Endothelial cell (in vitro differentiated cells): ENCODE data around the gene ETV3. TPM values are rescaled to one million over a fixed set of nuclear protein-coding genes. Genes with fewer than 3 reads are reported as not detected.

Source experiments
- DNase-seq: peaks from one replicate; pipeline ENCODE4 v3.0.0; 2021; ENCODE audit warnings: low spot score
- H3K27ac Mint-ChIP-seq: one replicate; pipeline ENCODE4 v1.8.0; 2021; ENCODE audit warnings: mixed read lengths, inconsistent platforms; ENCODE audit not compliant: unreplicated experiment
- H3K27me3 Mint-ChIP-seq: one replicate; pipeline ENCODE4 v1.8.0; 2021; ENCODE audit warnings: mild to moderate bottlenecking, moderate library complexity, mixed read lengths, inconsistent platforms; ENCODE audit not compliant: unreplicated experiment
- H3K36me3 Mint-ChIP-seq: one replicate; pipeline ENCODE4 v1.8.0; 2021; ENCODE audit warnings: mild to moderate bottlenecking, low read depth, mixed read lengths, inconsistent platforms; ENCODE audit not compliant: unreplicated experiment
- H3K4me1 Mint-ChIP-seq: one replicate; pipeline ENCODE4 v1.8.0; 2021; ENCODE audit warnings: mild to moderate bottlenecking, mixed read lengths, inconsistent platforms; ENCODE audit not compliant: unreplicated experiment
- H3K4me3 Mint-ChIP-seq: one replicate; pipeline ENCODE4 v1.8.0; 2021; ENCODE audit warnings: mild to moderate bottlenecking, mixed read lengths, inconsistent platforms; ENCODE audit not compliant: unreplicated experiment
- H3K9me3 Mint-ChIP-seq: one replicate; pipeline ENCODE4 v1.8.0; 2021; ENCODE audit warnings: mixed read lengths, inconsistent platforms; ENCODE audit not compliant: unreplicated experiment
- total RNA-seq: library from RNA; stranded (reverse); fragmentation: NEBNext Ultra II Directional; extraction: Animal tissue kit (Norgen Biotek cat#: 25700); gene quantifications from one replicate; pipeline ENCODE4 v1.2.1, GENCODE V29; 2021; ENCODE audit not compliant: unreplicated experiment
- TF ChIP-seq, protein P1 (sequence below): fragments of 200-600 bp; sonication (generic); IDR thresholded peaks from one replicate; pipeline ENCODE4 v1.5.0; 2021; ENCODE audit warnings: antibody characterized with exemption; ENCODE audit not compliant: unreplicated experiment

ETV3 gene
- total RNA-seq, 1 donor from 2014 or later = 52.3 TPM

DNA sequence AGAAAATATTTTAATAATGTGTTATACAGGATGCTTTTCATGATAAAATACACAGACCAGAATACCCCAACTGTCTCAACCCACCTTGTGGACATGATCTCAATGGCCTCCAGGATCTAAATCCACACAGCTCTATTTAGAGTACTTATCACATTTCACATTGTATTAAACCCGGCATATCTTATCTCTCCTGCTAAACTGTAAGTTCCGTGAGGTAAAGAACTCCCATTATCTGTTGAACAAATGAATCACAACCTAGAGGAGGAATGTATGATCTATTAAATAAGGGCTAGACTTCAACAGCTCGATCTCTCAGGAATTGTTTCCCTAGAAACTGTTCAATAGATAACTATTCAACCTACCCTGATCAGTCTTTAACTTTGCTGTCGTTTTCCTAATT, 6.9 kb downstream of the ETV3 start:
- peaks cover 56% of the 10 kb centered on the region for H3K36me3 Mint-ChIP-seq

DNA sequence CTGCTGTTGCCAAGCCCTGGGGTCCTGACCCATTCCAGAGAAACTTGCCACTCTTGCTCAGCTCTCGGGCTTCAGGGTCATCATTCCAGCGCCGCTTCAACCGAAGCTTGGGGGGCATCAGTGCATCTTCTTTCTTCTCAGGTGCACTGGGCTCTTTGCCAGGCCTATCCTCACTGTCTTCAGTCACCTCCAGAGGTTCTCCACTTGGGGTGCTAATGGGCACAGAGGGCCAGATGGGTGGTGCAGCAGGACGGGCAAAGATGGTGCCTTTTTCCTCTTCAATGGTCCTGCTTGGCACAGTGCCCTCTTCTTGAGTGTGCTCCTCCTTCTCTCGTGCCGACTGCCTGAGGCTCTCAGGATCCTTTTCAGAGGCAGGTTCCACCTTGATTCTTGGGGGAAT, 13.3 kb downstream of the ETV3 start:
- TF ChIP-seq, protein P1, sequence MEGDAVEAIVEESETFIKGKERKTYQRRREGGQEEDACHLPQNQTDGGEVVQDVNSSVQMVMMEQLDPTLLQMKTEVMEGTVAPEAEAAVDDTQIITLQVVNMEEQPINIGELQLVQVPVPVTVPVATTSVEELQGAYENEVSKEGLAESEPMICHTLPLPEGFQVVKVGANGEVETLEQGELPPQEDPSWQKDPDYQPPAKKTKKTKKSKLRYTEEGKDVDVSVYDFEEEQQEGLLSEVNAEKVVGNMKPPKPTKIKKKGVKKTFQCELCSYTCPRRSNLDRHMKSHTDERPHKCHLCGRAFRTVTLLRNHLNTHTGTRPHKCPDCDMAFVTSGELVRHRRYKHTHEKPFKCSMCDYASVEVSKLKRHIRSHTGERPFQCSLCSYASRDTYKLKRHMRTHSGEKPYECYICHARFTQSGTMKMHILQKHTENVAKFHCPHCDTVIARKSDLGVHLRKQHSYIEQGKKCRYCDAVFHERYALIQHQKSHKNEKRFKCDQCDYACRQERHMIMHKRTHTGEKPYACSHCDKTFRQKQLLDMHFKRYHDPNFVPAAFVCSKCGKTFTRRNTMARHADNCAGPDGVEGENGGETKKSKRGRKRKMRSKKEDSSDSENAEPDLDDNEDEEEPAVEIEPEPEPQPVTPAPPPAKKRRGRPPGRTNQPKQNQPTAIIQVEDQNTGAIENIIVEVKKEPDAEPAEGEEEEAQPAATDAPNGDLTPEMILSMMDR = no peak
- Mint-ChIP-seq H3K27ac (no peak overlapping the region), H3K4me3 (no peak overlapping the region), H3K27me3 (peaks cover 6% of the 10 kb centered on the region), H3K4me1 (peaks cover 25% of the 10 kb centered on the region), H3K36me3 (peaks cover 50% of the 10 kb centered on the region), H3K9me3 (no peaks in the 10 kb centered on the region)
- no peak for DNase-seq

More for the DNA sequence above, 6.9 kb downstream of the ETV3 start:
- TF ChIP-seq, protein P1 = no peak
- H3K27ac Mint-ChIP-seq = no peak overlapping the region
- H3K4me1 Mint-ChIP-seq = peaks cover 22% of the 10 kb centered on the region
- H3K9me3 Mint-ChIP-seq = no peaks in the 10 kb centered on the region
- H3K4me3 Mint-ChIP-seq = no peak overlapping the region
- peaks cover 3% of the 10 kb centered on the region for H3K27me3 Mint-ChIP-seq
- no peak for DNase-seq

DNA sequence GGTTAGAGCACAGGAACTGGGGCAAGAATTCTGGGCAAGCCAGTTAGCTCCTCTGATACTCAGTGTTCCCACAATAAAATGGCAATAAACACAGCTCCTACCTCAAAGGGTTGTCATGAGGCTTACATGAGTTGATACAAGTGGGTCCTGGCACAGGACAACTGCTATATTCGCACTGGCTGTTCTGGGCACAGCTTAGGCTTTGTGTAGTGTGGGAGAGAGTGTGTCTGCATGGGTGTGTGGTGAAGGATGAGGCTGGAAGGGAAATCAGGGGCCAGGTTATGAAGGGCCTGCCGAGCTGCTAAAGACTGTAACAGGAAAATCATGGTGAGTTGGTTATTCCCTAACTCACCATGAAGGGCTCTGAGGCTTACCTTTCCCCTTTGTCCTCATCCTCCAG, 18.7 kb downstream of the ETV3 start:
- H3K4me3 Mint-ChIP-seq = no peak overlapping the region
- H3K9me3 Mint-ChIP-seq = no peaks in the 10 kb centered on the region
- H3K4me1 Mint-ChIP-seq = peaks cover 30% of the 10 kb centered on the region
- peaks cover 19% of the 10 kb centered on the region for H3K36me3 Mint-ChIP-seq
- no peak for DNase-seq
- no peak overlapping the region for H3K27ac Mint-ChIP-seq
- TF ChIP-seq, protein P1 = no peak
- H3K27me3 Mint-ChIP-seq = peaks cover 11% of the 10 kb centered on the region

DNA sequence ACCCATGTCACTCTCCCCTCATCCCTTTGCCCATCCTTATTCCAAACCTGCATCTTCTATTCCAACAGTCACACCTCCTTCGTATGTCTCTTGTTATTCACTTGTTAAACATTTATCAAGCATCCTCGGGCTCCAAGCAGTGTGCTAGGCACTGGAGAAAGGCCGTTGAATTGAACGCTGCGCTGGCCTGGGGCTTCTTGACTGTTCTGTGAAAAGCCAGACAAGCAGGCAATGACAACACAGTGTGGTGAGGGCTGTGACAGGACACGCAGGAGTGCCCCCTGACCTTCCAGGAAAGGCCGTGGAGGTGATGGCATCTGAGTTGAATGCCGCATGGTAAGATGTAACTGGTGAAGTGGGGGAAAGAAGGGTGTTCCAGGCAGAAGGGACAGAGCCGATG, 19.2 kb downstream of the ETV3 start:
- no peak for DNase-seq
- TF ChIP-seq, protein P1 = no peak
- Mint-ChIP-seq H3K9me3 (no peaks in the 10 kb centered on the region), H3K27ac (no peak overlapping the region), H3K4me1 (peaks cover 27% of the 10 kb centered on the region), H3K4me3 (no peak overlapping the region), H3K27me3 (peaks cover 11% of the 10 kb centered on the region), H3K36me3 (peaks cover 14% of the 10 kb centered on the region)

DNA sequence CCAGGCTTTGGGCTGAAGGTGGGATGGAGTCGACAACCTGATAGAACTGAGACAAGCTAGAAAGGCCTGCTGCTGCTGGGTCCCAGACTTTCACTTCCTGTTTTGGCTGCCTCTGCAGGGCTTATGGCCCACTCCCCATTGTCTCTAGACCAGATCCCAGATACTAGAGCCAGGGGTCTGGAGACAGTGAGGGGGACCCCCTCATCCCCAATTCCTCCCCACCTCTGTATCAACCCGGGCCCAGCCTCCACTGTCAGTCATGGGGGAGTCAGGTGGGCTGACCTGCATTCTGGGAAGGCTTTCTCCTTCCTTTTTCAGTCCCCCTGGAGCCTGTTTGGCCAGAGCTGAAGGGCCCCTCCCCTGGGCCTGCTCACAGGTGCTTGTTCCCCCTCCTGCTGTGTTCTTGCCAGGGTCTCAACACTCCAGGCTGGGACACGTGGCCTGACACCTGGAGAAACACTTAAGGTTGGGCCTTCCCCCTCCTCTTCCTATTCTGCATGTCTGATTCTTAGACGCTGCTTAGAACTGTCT, 20.6 kb downstream of the ETV3 start:
- no peaks in the 10 kb centered on the region for H3K9me3 Mint-ChIP-seq
- H3K4me3 Mint-ChIP-seq = no peak overlapping the region
- peak overlapping the region; percentile 72 for H3K27ac Mint-ChIP-seq
- TF ChIP-seq, protein P1 = no peak
- H3K36me3 Mint-ChIP-seq = peaks cover 4% of the 10 kb centered on the region
- DNase-seq = no peak
- peaks cover 27% of the 10 kb centered on the region for H3K4me1 Mint-ChIP-seq
- H3K27me3 Mint-ChIP-seq = peaks cover 14% of the 10 kb centered on the region
